GM18508 (cell line): ENCODE data around the gene VPS9D1.
"Not testable (repeated sequence)": the region's sequence is repeated elsewhere in the genome, so short reads cannot be mapped to it uniquely, and the experiment has no call there.

Experiments used
- ATAC-seq: cut with Tn5 transposase; IDR thresholded peaks from one replicate; pipeline ENCODE4 v1.9.1; 2021; ENCODE audit warnings: moderate number of reproducible peaks; ENCODE audit not compliant: insufficient read depth, unreplicated experiment

VPS9D1 gene

GRCh38 chr16:89695086-89695874 is 25.4 kb downstream of the VPS9D1 start:
- no peak for ATAC-seq

GRCh38 chr16:89694784-89695085 is 26.0 kb downstream of the VPS9D1 start:
- not testable (repeated sequence) for ATAC-seq

GRCh38 chr16:89693931-89694783 is 26.5 kb downstream of the VPS9D1 start:
- no peak for ATAC-seq

DNA sequence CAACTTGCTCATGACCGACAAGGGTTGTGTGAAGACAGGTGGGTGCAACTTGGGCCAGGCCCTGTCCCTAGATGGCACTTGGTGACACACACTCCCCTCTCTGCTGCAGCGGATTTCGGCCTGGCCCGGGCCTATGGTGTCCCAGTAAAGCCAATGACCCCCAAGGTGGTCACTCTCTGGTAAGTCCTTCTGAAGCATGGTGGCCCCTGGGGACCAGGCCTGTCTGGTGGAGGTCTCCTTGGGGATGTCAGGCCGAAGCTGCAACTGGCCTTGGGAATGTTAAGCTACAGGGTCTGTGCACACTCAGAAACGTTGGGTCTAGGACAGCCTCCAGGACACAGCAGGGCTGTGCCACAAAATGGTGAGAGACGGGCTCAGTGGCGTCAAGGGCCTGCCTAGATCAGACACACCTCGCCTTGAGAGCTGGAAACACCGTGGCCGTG is 27.4 kb downstream of the VPS9D1 start:
- no peak for ATAC-seq

DNA sequence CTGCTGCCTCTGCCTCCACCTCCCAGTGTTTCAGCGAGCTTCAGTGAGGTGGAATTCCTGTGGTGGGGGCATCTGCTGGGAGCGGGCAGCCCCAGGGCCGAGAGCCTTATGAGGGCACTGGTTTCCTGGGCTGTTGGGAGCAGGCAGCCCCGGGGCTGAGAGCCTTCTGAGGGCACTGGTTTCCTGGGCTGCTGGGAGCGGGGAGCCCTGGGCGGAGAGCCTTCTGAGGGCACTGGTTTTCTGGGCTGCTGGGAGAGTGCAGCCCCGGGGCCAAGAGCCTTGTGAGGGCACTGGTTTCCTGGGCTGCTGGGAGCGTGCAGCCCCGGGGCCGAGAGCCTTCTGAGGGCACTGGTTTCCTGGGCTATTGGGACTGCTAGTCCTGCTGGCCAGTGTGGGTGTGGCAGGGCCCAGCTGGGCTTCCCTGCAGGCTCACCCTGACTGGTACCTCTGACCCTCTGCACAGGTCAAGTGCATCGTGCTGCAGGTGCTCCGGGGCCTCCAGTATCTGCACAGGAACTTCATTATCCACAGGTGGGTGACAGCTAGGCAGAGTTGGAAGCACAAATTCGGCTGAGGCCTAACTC is 28.6 kb downstream of the VPS9D1 start:
- ATAC-seq: no peak

DNA sequence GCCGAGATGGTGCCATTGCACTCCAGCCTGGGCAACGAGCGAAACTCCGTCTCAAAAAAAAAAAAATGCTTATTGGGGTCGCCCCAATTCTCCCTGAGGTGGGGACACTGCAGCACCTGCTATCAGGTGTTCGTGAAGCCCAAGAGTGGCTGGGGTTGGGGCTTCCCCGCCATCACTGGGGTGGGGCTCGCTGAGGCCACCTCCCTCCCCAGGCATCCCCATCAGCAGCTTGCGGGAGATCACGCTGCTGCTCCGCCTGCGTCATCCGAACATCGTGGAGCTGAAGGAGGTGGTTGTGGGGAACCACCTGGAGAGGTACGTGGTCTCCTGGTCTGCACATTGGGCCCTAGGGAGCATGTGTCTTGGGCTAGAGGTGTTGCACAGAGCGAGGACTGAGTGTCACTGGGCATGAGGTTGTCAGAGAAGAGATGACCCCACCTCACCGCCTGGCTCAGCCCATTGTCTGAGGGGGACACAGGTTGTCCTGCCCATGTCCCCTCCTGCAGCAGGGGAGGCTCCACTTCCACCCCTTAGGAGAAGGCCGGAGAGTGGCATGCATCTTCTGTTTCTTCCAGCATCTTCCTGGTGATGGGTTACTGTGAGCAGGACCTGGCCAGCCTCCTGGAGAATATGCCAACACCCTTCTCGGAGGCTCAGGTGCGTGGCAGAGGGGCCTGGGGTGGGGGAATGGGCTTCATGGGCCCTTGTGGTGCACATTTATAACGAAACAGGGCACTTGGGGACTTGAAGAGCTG is 29.3 kb downstream of the VPS9D1 start:
- ATAC-seq: no peak

GRCh38 chr16:89690392-89690901 is 30.3 kb downstream of the VPS9D1 start:
- ATAC-seq: no peak

- ATAC-seq: not testable (repeated sequence)
Measured at GRCh38 chr16:89689621-89690020, 31.1 kb downstream of the VPS9D1 start.

DNA sequence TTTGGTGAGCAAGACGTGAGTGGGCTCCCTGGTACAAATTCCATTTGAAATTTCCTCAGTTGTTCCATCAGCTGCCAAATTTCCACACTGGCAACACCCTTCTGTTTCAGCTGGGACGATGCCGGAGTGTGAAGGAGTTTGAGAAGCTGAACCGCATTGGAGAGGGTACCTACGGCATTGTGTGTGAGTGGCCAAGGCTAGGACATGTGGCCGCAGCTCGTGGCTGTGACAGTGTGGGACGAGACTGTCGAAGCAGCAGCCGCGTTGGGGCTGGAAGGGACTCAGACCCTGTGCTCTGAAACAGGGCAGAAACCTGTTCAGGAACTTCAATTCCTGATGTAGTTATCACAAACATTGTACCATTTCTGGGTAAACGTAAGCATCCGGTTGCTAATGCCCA is 31.6 kb downstream of the VPS9D1 start:
- ATAC-seq: no peak

DNA sequence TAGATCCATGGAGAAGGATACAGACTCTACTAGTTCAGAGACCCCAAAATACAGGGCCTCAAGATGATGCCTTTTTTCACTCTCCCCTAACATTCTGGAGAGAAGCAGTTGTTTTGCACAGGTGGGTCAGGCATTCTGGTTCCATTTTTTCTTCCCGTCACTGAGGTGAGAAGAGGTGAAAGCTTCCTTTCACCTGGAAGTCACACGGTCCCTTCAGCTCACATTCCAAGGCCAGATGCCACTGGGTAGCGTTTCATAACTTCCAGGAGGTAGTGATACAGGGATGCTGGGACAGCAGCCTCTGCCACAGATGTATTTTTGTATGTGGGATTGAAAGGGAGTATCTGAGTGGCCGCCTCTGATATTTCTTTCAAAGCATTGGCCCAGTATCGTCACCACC is 32.3 kb downstream of the VPS9D1 start:
- ATAC-seq: no peak

- ATAC-seq: no peak
Measured at GRCh38 chr16:89687092-89687940, 33.4 kb downstream of the VPS9D1 start.

GRCh38 chr16:89686520-89687091 is 34.1 kb downstream of the VPS9D1 start, which contains the start of gene CDK10:
CDK10 (plus strand) TSS chr16:89686689; CDS start chr16:89686711, 22 bp downstream.
- ATAC-seq: no peak

DNA sequence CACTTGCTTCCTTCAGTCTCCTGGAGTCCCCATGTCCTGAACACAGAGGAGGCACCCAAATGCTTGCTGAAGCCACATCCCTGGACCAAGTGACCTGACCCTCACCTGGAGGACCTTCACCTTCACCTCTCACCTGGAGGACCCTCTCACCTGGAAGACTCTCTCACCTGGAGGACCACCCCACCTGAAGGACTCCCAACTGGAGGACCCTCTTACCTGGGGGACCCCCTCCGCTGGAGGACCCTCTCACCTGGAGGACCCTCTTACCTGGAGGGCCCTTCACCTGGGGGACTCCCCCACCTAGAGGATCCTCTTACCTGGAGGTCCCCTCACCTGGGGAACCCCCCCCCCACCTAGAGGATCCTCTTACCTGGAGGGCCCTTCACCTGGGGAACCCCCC is 34.8 kb downstream of the VPS9D1 start:
- ATAC-seq: no peak

DNA sequence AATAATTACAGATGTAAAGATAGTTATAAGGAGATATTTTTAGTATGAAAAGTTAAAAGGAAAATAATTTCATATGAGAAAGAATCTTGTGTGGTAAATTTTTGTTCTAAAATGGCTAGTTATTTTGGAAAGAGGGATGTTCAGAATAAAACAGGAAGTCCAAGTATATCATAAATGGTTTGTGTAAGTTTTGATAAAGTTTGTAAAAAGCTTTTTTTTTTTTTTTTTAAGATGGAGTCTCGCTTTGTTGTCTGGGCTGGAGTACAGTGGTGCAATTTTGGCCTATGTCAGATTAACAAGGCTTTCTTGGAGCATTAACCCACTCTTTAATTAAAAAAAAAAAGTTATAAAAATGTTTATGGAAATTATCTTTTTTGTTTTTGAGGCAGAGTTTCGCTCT is 42.4 kb downstream of the VPS9D1 start:
- ATAC-seq: no peak

- no peak for ATAC-seq
Measured at GRCh38 chr16:89672177-89672941, 48.3 kb downstream of the VPS9D1 start.

DNA sequence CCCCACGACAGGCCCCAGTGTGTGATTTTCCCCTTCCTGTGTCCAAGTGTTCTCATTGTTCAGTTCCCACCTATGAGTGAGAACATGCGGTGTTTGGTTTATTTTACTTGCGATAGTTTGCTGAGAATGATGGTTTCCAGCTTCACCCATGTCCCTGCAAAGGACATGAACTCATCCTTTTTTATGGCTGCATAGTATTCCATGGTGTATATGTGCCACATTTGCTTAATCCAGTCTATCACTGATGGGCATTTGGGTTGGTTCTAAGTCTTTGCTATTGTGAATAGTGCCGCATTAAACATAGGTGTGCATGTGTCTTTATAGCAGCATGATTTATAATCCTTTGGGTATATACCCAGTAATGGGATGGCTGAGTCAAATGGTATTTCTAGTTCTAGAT is 49.1 kb downstream of the VPS9D1 start:
- ATAC-seq: not testable (repeated sequence)

- ATAC-seq: no peak
Measured at GRCh38 chr16:89670496-89671431, 49.9 kb downstream of the VPS9D1 start.
